ENCODE measurements around the gene ELANE.

Gene ELANE

DNA sequence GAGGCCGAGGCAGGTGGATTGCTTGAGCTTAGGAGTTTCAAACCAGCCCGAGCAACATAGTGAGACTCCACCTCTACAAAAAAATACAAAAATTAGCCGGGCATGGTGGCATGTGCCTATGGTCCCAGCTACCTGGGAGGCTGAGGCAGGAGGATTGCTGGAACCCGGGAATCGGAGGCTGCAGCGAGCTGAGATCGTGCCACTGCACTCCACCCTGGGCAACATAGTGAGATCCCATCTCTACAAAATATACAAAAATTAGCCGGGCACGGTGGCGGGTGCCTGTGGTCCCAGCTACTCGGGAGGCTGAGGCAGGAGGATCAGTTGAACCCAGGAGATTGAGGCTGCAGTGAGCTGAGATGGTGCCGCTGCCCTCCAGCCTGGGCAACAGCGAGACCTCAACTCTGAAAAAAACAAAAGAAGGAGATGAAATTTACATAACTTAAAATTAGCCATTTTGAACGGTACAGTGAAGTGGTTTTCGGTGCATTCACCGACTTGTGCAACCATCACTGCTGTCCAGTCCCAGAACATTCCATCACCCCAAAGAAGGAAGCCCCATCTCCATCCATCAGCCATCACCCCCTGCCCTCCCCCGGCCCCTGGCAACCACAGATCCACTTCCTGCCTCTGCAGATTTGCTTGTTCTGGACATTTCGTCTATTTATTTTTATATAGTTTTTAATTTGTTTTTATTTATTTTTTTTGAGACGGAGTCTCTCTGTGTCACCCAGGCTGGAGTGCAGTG lies 26.0 kb upstream of the ELANE start (continued):
- TF ChIP-seq TSHZ2 (CRISPR knock-in tag; IDR thresholded peaks at IDR 0.05): no peak
- TF ChIP-seq, protein P1, sequence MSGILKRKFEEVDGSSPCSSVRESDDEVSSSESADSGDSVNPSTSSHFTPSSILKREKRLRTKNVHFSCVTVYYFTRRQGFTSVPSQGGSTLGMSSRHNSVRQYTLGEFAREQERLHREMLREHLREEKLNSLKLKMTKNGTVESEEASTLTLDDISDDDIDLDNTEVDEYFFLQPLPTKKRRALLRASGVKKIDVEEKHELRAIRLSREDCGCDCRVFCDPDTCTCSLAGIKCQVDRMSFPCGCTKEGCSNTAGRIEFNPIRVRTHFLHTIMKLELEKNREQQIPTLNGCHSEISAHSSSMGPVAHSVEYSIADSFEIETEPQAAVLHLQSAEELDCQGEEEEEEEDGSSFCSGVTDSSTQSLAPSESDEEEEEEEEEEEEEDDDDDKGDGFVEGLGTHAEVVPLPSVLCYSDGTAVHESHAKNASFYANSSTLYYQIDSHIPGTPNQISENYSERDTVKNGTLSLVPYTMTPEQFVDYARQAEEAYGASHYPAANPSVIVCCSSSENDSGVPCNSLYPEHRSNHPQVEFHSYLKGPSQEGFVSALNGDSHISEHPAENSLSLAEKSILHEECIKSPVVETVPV (CRISPR knock-in tag; IDR thresholded peaks at IDR 0.05): no peak
- no peak for TF ChIP-seq ISL1 (CRISPR knock-in tag; IDR thresholded peaks at IDR 0.05)
- TF ChIP-seq ZFP3 (CRISPR knock-in tag; IDR thresholded peaks at IDR 0.05): no peak
- TF ChIP-seq CSDC2 (CRISPR knock-in tag; IDR thresholded peaks at IDR 0.05): no peak
- TF ChIP-seq ZNF70 (CRISPR knock-in tag; IDR thresholded peaks at IDR 0.05): no peak
- TF ChIP-seq OSR1 (CRISPR knock-in tag; IDR thresholded peaks at IDR 0.05): no peak
- TF ChIP-seq PPARA (CRISPR knock-in tag; IDR thresholded peaks at IDR 0.05; ENCODE audit: borderline replicate concordance): no peak
- TF ChIP-seq GLIS3 (CRISPR knock-in tag; IDR thresholded peaks at IDR 0.05): no peak

DNA sequence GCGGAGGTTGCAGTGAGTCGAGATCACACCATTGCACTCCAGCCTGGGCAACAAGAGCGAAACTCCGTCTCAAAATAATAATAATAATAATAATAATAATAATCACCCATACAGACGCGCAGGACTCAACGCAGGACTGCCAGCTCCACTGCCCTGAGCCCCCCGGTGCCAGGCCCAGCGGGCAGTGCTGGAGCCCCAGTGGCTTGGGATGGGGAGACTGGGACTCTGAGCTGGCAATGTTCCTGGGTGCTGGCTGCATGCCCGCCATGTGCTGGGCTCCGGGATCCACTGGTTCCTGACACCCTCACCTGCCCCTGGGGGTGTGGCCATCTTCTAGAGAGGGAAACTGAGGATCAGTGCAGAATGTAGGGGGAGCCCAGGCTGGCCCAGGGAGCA lies 24.8 kb upstream of the ELANE start:
- ATAC-seq: no peak
- no peak for TF ChIP-seq TCF4 (CRISPR knock-in tag; IDR thresholded peaks at IDR 0.05; ENCODE audit: borderline replicate concordance)
- TF ChIP-seq ZNF565 (CRISPR knock-in tag; conservative IDR thresholded peaks at IDR 0.05; ENCODE audit: low read depth): no peak
- TF ChIP-seq SNAI2 (CRISPR knock-in tag; IDR thresholded peaks at IDR 0.05): no peak
- TF ChIP-seq ZFP3 (CRISPR knock-in tag; IDR thresholded peaks at IDR 0.05): no peak
- TF ChIP-seq ESRRG (CRISPR knock-in tag; IDR thresholded peaks at IDR 0.05): no peak
- TF ChIP-seq RARB (CRISPR knock-in tag; IDR thresholded peaks at IDR 0.05): no peak
- no peak for TF ChIP-seq PPARA (CRISPR knock-in tag; IDR thresholded peaks at IDR 0.05; ENCODE audit: borderline replicate concordance)
- TF ChIP-seq OSR1 (CRISPR knock-in tag; IDR thresholded peaks at IDR 0.05): no peak
- no peak for TF ChIP-seq BACH2 (CRISPR knock-in tag; IDR thresholded peaks at IDR 0.05; ENCODE audit: borderline replicate concordance)
- no peak for TF ChIP-seq ZC3H10 (CRISPR knock-in tag; IDR thresholded peaks at IDR 0.05)
- TF ChIP-seq ZNF8 (CRISPR knock-in tag; IDR thresholded peaks at IDR 0.05): no peak
- no peak for TF ChIP-seq TSHZ2 (CRISPR knock-in tag; IDR thresholded peaks at IDR 0.05)
- TF ChIP-seq GLIS3 (CRISPR knock-in tag; IDR thresholded peaks at IDR 0.05): no peak
- TF ChIP-seq, protein P2, sequence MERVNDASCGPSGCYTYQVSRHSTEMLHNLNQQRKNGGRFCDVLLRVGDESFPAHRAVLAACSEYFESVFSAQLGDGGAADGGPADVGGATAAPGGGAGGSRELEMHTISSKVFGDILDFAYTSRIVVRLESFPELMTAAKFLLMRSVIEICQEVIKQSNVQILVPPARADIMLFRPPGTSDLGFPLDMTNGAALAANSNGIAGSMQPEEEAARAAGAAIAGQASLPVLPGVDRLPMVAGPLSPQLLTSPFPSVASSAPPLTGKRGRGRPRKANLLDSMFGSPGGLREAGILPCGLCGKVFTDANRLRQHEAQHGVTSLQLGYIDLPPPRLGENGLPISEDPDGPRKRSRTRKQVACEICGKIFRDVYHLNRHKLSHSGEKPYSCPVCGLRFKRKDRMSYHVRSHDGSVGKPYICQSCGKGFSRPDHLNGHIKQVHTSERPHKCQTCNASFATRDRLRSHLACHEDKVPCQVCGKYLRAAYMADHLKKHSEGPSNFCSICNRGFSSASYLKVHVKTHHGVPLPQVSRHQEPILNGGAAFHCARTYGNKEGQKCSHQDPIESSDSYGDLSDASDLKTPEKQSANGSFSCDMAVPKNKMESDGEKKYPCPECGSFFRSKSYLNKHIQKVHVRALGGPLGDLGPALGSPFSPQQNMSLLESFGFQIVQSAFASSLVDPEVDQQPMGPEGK (CRISPR knock-in tag; IDR thresholded peaks at IDR 0.05; ENCODE audit: borderline replicate concordance): no peak
- TF ChIP-seq ZNF70 (CRISPR knock-in tag; IDR thresholded peaks at IDR 0.05): no peak

GRCh38 chr19:827710-828321 lies 24.3 kb upstream of the ELANE start, which contains the start of gene AZU1:
TSS of gene AZU1 (plus strand) at chr19:827837. CDS start at chr19:827847, 10 bp downstream.
- ATAC-seq: no peak
- no peak for TF ChIP-seq BACH2 (CRISPR knock-in tag; IDR thresholded peaks at IDR 0.05; ENCODE audit: borderline replicate concordance)
- TF ChIP-seq ZFP30 (CRISPR knock-in tag; IDR thresholded peaks at IDR 0.05): no peak
- TF ChIP-seq CREB5 (CRISPR knock-in tag; IDR thresholded peaks at IDR 0.05; ENCODE audit: low read depth): no peak
- no peak for TF ChIP-seq ESRRG (CRISPR knock-in tag; IDR thresholded peaks at IDR 0.05)
- TF ChIP-seq, protein P3, sequence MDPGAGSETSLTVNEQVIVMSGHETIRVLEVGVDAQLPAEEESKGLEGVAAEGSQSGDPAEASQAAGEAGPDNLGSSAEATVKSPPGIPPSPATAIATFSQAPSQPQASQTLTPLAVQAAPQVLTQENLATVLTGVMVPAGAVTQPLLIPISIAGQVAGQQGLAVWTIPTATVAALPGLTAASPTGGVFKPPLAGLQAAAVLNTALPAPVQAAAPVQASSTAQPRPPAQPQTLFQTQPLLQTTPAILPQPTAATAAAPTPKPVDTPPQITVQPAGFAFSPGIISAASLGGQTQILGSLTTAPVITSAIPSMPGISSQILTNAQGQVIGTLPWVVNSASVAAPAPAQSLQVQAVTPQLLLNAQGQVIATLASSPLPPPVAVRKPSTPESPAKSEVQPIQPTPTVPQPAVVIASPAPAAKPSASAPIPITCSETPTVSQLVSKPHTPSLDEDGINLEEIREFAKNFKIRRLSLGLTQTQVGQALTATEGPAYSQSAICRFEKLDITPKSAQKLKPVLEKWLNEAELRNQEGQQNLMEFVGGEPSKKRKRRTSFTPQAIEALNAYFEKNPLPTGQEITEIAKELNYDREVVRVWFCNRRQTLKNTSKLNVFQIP (CRISPR knock-in tag; IDR thresholded peaks at IDR 0.05; ENCODE audit: borderline replicate concordance, low read depth): no peak
- TF ChIP-seq ZC3H10 (CRISPR knock-in tag; IDR thresholded peaks at IDR 0.05): no peak
- no peak for TF ChIP-seq RARB (CRISPR knock-in tag; IDR thresholded peaks at IDR 0.05)
- TF ChIP-seq ZNF565 (CRISPR knock-in tag; conservative IDR thresholded peaks at IDR 0.05; ENCODE audit: low read depth): no peak
- TF ChIP-seq, protein P1 (CRISPR knock-in tag; IDR thresholded peaks at IDR 0.05): no peak
- no peak for TF ChIP-seq ZFP3 (CRISPR knock-in tag; IDR thresholded peaks at IDR 0.05)
- TF ChIP-seq GLIS3 (CRISPR knock-in tag; IDR thresholded peaks at IDR 0.05): no peak

All from SK-N-SH treated with all-trans-retinoic acid at 6 μM for 48 hours (cell line).